H9 (cell line): ENCODE measurements around the gene TIGD1. TPM values are rescaled to one million over a fixed set of nuclear protein-coding genes. Genes with fewer than 3 reads are reported as not detected.

Experiments used
- DNase-seq: peaks from one replicate; pipeline ENCODE4 v3.0.0-alpha.2; 2017
- H2AFZ ChIP-seq: one replicate; pipeline ENCODE4 v1.6.1; 2013; ENCODE audit warnings: mild to moderate bottlenecking, low read length, control low read depth, moderate library complexity
- H2AK5ac ChIP-seq: 2 replicates; pipeline ENCODE4 v1.6.1; 2013; ENCODE audit warnings: low read length, control low read depth, mixed read lengths; ENCODE audit not compliant: insufficient read length
- H2BK120ac ChIP-seq: one replicate; pipeline ENCODE4 v1.6.1; 2013; ENCODE audit warnings: low read depth, mild to moderate bottlenecking, low read length, control low read depth, inconsistent platforms; ENCODE audit not compliant: poor library complexity, severe bottlenecking
- H2BK12ac ChIP-seq: 2 replicates; pipeline ENCODE4 v1.6.1; 2013; ENCODE audit warnings: low read length, control low read depth, mixed read lengths, low read depth; ENCODE audit not compliant: insufficient read length
- H2BK15ac ChIP-seq: 2 replicates; pipeline ENCODE4 v1.6.1; 2013; ENCODE audit warnings: low read depth, low read length, control low read depth
- H2BK20ac ChIP-seq: one replicate; pipeline ENCODE4 v1.6.1; 2013; ENCODE audit warnings: low read depth, mild to moderate bottlenecking, low read length, control low read depth, inconsistent platforms; ENCODE audit not compliant: poor library complexity, severe bottlenecking
- H2BK5ac ChIP-seq: 2 replicates; pipeline ENCODE4 v1.6.1; 2013; ENCODE audit warnings: low read length, control low read depth, mixed read lengths; ENCODE audit not compliant: insufficient read length
- H3K14ac ChIP-seq: 2 replicates; pipeline ENCODE4 v1.6.1; 2013; ENCODE audit warnings: low read length, control low read depth; ENCODE audit not compliant: insufficient read depth
- H3K18ac ChIP-seq: 2 replicates; pipeline ENCODE4 v1.6.1; 2013; ENCODE audit warnings: low read depth, mild to moderate bottlenecking, mixed read lengths, low read length, control low read depth; ENCODE audit not compliant: insufficient read length
- H3K23ac ChIP-seq: 2 replicates; pipeline ENCODE4 v1.6.1; 2013; ENCODE audit warnings: low read length, control low read depth, mixed read lengths, low read depth; ENCODE audit not compliant: insufficient read length
- H3K23me2 ChIP-seq: 2 replicates; pipeline ENCODE4 v1.6.1; 2013; ENCODE audit warnings: low read depth, mild to moderate bottlenecking, mixed read lengths, low read length, control low read depth; ENCODE audit not compliant: insufficient read length, poor library complexity, severe bottlenecking
- H3K27ac ChIP-seq: 2 replicates; pipeline ENCODE4 v1.5.1; 2013; ENCODE audit warnings: low read length, control low read depth, mixed read lengths, low read depth; ENCODE audit not compliant: insufficient read length
- H3K27me3 ChIP-seq: 2 replicates; pipeline ENCODE4 v1.6.1; 2013; ENCODE audit warnings: low read length, control low read depth, inconsistent platforms; ENCODE audit not compliant: insufficient read depth
- H3K4ac ChIP-seq: 2 replicates; pipeline ENCODE4 v1.6.1; 2013; ENCODE audit warnings: low read depth, mild to moderate bottlenecking, control low read depth, inconsistent platforms, low read length, moderate library complexity
- H3K4me1 ChIP-seq: 2 replicates; pipeline ENCODE4 v1.6.1; 2013; ENCODE audit warnings: low read length, control low read depth, inconsistent platforms; ENCODE audit not compliant: insufficient read depth
- H3K4me2 ChIP-seq: 2 replicates; pipeline ENCODE4 v1.6.1; 2013; ENCODE audit warnings: low read length, control low read depth, mixed read lengths; ENCODE audit not compliant: insufficient read length, insufficient read depth
- H3K56ac ChIP-seq: 2 replicates; pipeline ENCODE4 v1.6.1; 2013; ENCODE audit warnings: low read depth, mild to moderate bottlenecking, mixed read lengths, low read length, control low read depth; ENCODE audit not compliant: insufficient read length
- H3K79me1 ChIP-seq: 2 replicates; pipeline ENCODE4 v1.6.1; 2013; ENCODE audit warnings: low read depth, mild to moderate bottlenecking, moderate library complexity, low read length, control low read depth, inconsistent platforms; ENCODE audit not compliant: insufficient read depth, poor library complexity, severe bottlenecking
- H3K79me2 ChIP-seq: 2 replicates; pipeline ENCODE4 v1.6.1; 2013; ENCODE audit warnings: low read length, control low read depth, inconsistent platforms; ENCODE audit not compliant: insufficient read depth
- H3K9ac ChIP-seq: 2 replicates; pipeline ENCODE4 v1.6.1; 2013; ENCODE audit warnings: low read length, control low read depth, mixed read lengths; ENCODE audit not compliant: insufficient read length; ENCODE audit errors: extremely low read depth
- H3K9me3 ChIP-seq: one replicate; pipeline ENCODE4 v1.6.1; 2013; ENCODE audit warnings: low read depth, low read length, inconsistent platforms; ENCODE audit not compliant: control insufficient read depth
- H3T11ph ChIP-seq: one replicate; pipeline ENCODE4 v1.6.1; 2013; ENCODE audit warnings: mild to moderate bottlenecking, low read length, control low read depth, inconsistent platforms
- H4K20me1 ChIP-seq: one replicate; pipeline ENCODE4 v1.6.1; 2013; ENCODE audit not compliant: control insufficient read depth, insufficient read length, insufficient read depth
- H4K5ac ChIP-seq: 2 replicates; pipeline ENCODE4 v1.6.1; 2013; ENCODE audit warnings: low read depth, mild to moderate bottlenecking, mixed read lengths, low read length, control low read depth; ENCODE audit not compliant: insufficient read length
- H4K8ac ChIP-seq: replicated peaks from 2 replicates; pipeline ENCODE4 v1.6.1; 2013; ENCODE audit warnings: low read length, control low read depth, mixed read lengths, low read depth; ENCODE audit not compliant: insufficient read length
- H4K91ac ChIP-seq: 2 replicates; pipeline ENCODE4 v1.6.1; 2013; ENCODE audit warnings: low read depth, mild to moderate bottlenecking, moderate library complexity, mixed read lengths, low read length, control low read depth; ENCODE audit not compliant: insufficient read length
- H3K27ac Mint-ChIP-seq, 3 experiments: 2 replicates in 2 of 3; 3 replicates in 1 of 3; pipeline ENCODE4 v1.8.0; 2020 to 2021; ENCODE audit warnings: mixed read lengths in 3 of 3, mild to moderate bottlenecking in 1 of 3, moderate library complexity in 1 of 3
- H3K27me3 Mint-ChIP-seq: 2 replicates; pipeline ENCODE4 v1.8.0; 2021; ENCODE audit warnings: low read depth, mild to moderate bottlenecking, moderate library complexity, mixed read lengths
- H3K36me3 Mint-ChIP-seq, 3 experiments: 2 replicates in 2 of 3; 3 replicates in 1 of 3; pipeline ENCODE4 v1.8.0; 2020 to 2021; ENCODE audit warnings: low read depth in 3 of 3, mixed read lengths in 3 of 3; ENCODE audit not compliant: insufficient read depth in 1 of 3
- H3K4me1 Mint-ChIP-seq, 2 experiments: 2 replicates each; pipeline ENCODE4 v1.8.0; 2020; ENCODE audit warnings: mixed read lengths in 2 of 2
- H3K4me3 Mint-ChIP-seq, 2 experiments: 2 replicates in 1 of 2; 3 replicates in 1 of 2; pipeline ENCODE4 v1.8.0; 2020 to 2021; ENCODE audit warnings: mild to moderate bottlenecking in 2 of 2, mixed read lengths in 2 of 2, moderate library complexity in 1 of 2
- H3K9me3 Mint-ChIP-seq, 2 experiments: 2 replicates in 1 of 2; 3 replicates in 1 of 2; pipeline ENCODE4 v1.8.0; 2020; ENCODE audit warnings: mild to moderate bottlenecking in 2 of 2, mixed read lengths in 2 of 2, moderate library complexity in 1 of 2
- WGBS: extraction: QIAGEN DNeasy Blood & Tissue Kit; methylation state at CpG from one replicate; pipeline ENCODE4 v1.1.7; 2013; ENCODE audit warnings: missing lambda C conversion rate, low lambda C conversion rate, mixed read lengths; ENCODE audit not compliant: insufficient read length; ENCODE audit errors: extremely low coverage; 5-methylcytosine and 5-hydroxymethylcytosine counted together
- total RNA-seq: library from RNA; stranded (reverse); gene quantifications from 2 replicates; pipeline ENCODE4 v1.2.1, GENCODE V29; 2021
- TF ChIP-seq, protein P1 (sequence below): fragments of 200-600 bp; sonication (generic); conservative IDR thresholded peaks from 3 replicates; pipeline ENCODE4 v1.8.0; 2021; ENCODE audit warnings: antibody characterized with exemption, mild to moderate bottlenecking

The TIGD1 gene
- total RNA-seq, 1 experiment from 2014 or later, result 6.3 TPM

- no CpG with 5 or more reads among the region's 21 CpGs for WGBS
- no peak overlapping the region for H4K8ac ChIP-seq
- no peak overlapping the region; the same call in 1 of the 2 replicates for H2BK15ac ChIP-seq
- H3T11ph ChIP-seq, result no peak overlapping the region
- peak overlapping the region; percentile 21 for H3K27ac ChIP-seq
- TF ChIP-seq, protein P1, sequence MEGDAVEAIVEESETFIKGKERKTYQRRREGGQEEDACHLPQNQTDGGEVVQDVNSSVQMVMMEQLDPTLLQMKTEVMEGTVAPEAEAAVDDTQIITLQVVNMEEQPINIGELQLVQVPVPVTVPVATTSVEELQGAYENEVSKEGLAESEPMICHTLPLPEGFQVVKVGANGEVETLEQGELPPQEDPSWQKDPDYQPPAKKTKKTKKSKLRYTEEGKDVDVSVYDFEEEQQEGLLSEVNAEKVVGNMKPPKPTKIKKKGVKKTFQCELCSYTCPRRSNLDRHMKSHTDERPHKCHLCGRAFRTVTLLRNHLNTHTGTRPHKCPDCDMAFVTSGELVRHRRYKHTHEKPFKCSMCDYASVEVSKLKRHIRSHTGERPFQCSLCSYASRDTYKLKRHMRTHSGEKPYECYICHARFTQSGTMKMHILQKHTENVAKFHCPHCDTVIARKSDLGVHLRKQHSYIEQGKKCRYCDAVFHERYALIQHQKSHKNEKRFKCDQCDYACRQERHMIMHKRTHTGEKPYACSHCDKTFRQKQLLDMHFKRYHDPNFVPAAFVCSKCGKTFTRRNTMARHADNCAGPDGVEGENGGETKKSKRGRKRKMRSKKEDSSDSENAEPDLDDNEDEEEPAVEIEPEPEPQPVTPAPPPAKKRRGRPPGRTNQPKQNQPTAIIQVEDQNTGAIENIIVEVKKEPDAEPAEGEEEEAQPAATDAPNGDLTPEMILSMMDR, result no peak
- peak overlapping the region; percentile 83 for H3K18ac ChIP-seq
- H3K27ac Mint-ChIP-seq, result peak overlapping the region; percentile 97 to 99 (median 98)
- H4K20me1 ChIP-seq, result no peaks in the 10 kb centered on the region
- no peak overlapping the region for H2AK5ac ChIP-seq
- H2BK20ac ChIP-seq, result no peak overlapping the region
- H3K79me1 ChIP-seq, result peaks cover 4% of the 10 kb centered on the region
- H3K56ac ChIP-seq, result no peak overlapping the region
- H3K4me1 ChIP-seq, result no peaks in the 10 kb centered on the region; the same call in 1 of the 2 replicates
- peak overlapping the region; percentile 82 for H3K4me2 ChIP-seq
- H3K4me1 Mint-ChIP-seq, result peaks cover 12 to 16% of the 10 kb centered on the region in 2 experiments
- peak overlapping the region; percentile 97 for H3K14ac ChIP-seq
- H3K27me3 Mint-ChIP-seq, result no peaks in the 10 kb centered on the region
- H3K9ac ChIP-seq, result peak overlapping the region; percentile 94
- DNase-seq, result no peak
- no peak overlapping the region for H3K4ac ChIP-seq
- no peak overlapping the region for H4K91ac ChIP-seq
- peaks cover 9% of the 10 kb centered on the region for H3K23me2 ChIP-seq
- peaks cover 8% of the 10 kb centered on the region; the same call in 1 of the 2 replicates for H3K79me2 ChIP-seq
- no peak overlapping the region for H3K23ac ChIP-seq
- no peak overlapping the region for H2AFZ ChIP-seq
- H3K9me3 Mint-ChIP-seq, result peaks cover 17 to 18% of the 10 kb centered on the region in 2 experiments
- H3K27me3 ChIP-seq, result no peaks in the 10 kb centered on the region
- H3K9me3 ChIP-seq, result no peaks in the 10 kb centered on the region
- no peak overlapping the region for H2BK5ac ChIP-seq
- peaks cover 33 to 51% (median 34%) of the 10 kb centered on the region in 3 experiments for H3K36me3 Mint-ChIP-seq
- H3K4me3 Mint-ChIP-seq, result peak overlapping the region; percentile 95 to 99
- no peak overlapping the region for H2BK12ac ChIP-seq
- no peak overlapping the region for H2BK120ac ChIP-seq
- H4K5ac ChIP-seq, result peak overlapping the region; percentile 41
Observed at GRCh38 chr2:232549655-232550353, 553 bp downstream of the TIGD1 start.
